GM23248 (cell line): ENCODE data around the gene ZNF222. TPM values are rescaled to one million over a fixed set of nuclear protein-coding genes. Genes with fewer than 3 reads are reported as not detected.
A peak's percentile ranks its signal among the peaks of the same experiment; 100 is the strongest.

ENCODE experiments used
- DNase-seq: peaks from one replicate; pipeline ENCODE4 v3.0.0-alpha.2; 2015
- H2AFZ ChIP-seq: fragments of 200-600 bp; sonication (generic); 2 replicates; pipeline ENCODE4 v1.6.1; 2016; ENCODE audit warnings: antibody characterized with exemption
- H3F3A ChIP-seq: fragments of 200-600 bp; sonication (generic); 2 replicates; pipeline ENCODE4 v1.6.1; 2016; ENCODE audit warnings: mild to moderate bottlenecking, antibody characterized with exemption, mixed run types; ENCODE audit not compliant: insufficient read depth
- H3K27ac ChIP-seq: fragments of 200-600 bp; sonication (generic); 2 replicates; pipeline ENCODE4 v1.5.1; 2016; ENCODE audit warnings: mild to moderate bottlenecking
- H3K27me3 ChIP-seq: fragments of 200-600 bp; sonication (generic); replicated peaks from 2 replicates; pipeline ENCODE4 v1.6.1; 2016; ENCODE audit warnings: mild to moderate bottlenecking; ENCODE audit not compliant: insufficient read depth
- H3K36me3 ChIP-seq: fragments of 200-600 bp; sonication (generic); 2 replicates; pipeline ENCODE4 v1.6.1; 2016; ENCODE audit warnings: low read depth, mild to moderate bottlenecking
- H3K4me1 ChIP-seq: fragments of 200-600 bp; sonication (generic); 2 replicates; pipeline ENCODE4 v1.6.1; 2016; ENCODE audit warnings: mild to moderate bottlenecking; ENCODE audit not compliant: insufficient read depth
- H3K4me2 ChIP-seq: fragments of 200-600 bp; sonication (generic); one replicate; pipeline ENCODE4 v1.6.1; 2016; ENCODE audit warnings: mild to moderate bottlenecking; ENCODE audit not compliant: unreplicated experiment
- H3K4me3 ChIP-seq: fragments of 200-600 bp; sonication (generic); 2 replicates; pipeline ENCODE4 v1.5.1; 2016; ENCODE audit warnings: mild to moderate bottlenecking
- H3K79me2 ChIP-seq: fragments of 200-600 bp; sonication (generic); 2 replicates; pipeline ENCODE4 v1.6.1; 2016; ENCODE audit warnings: mild to moderate bottlenecking; ENCODE audit not compliant: insufficient read depth
- H3K9ac ChIP-seq: fragments of 200-600 bp; sonication (generic); 2 replicates; pipeline ENCODE4 v1.6.1; 2016; ENCODE audit warnings: mild to moderate bottlenecking
- H3K9me2 ChIP-seq: fragments of 200-600 bp; sonication (generic); 2 replicates; pipeline ENCODE4 v1.6.1; 2016; ENCODE audit warnings: mixed run types, mild to moderate bottlenecking, moderate library complexity; ENCODE audit not compliant: insufficient read depth
- H3K9me3 ChIP-seq: fragments of 200-600 bp; sonication (generic); one replicate; pipeline ENCODE4 v1.6.1; 2017; ENCODE audit warnings: low read depth
- H4K20me1 ChIP-seq: fragments of 200-600 bp; sonication (generic); 2 replicates; pipeline ENCODE4 v1.6.0; 2016; ENCODE audit not compliant: insufficient read depth
- EZH2 ChIP-seq: fragments of 200-600 bp; sonication (generic); IDR thresholded peaks from 2 replicates; pipeline ENCODE4 v1.6.1; 2018; ENCODE audit warnings: antibody characterized with exemption, mild to moderate bottlenecking; ENCODE audit not compliant: insufficient read depth, poor library complexity, severe bottlenecking
- EZH2phosphoT487 ChIP-seq: fragments of 200-600 bp; sonication (generic); IDR thresholded peaks from 2 replicates; pipeline ENCODE4 v1.6.1; 2018; ENCODE audit warnings: antibody characterized with exemption, moderate library complexity, mild to moderate bottlenecking, low read depth; ENCODE audit not compliant: insufficient read depth
- whole genome bisulfite sequencing, 2 experiments: methylation state at CpG; one replicate each; pipeline ENCODE4 v1.1.6; 2015 to 2017; ENCODE audit warnings: low lambda C conversion rate in 2 of 2, low coverage in 1 of 2; ENCODE audit errors: missing lambda C conversion rate in 2 of 2; 5-methylcytosine and 5-hydroxymethylcytosine counted together
- in situ Hi-C: fragments of 300-500 bp; cut with MboI; formaldehyde crosslinking; loops from 2 replicates; pipeline ENCODE4 v1.15.0; 2020
- polyA plus RNA-seq: library from polyadenylated mRNA; unstranded; fragments of >200 nt; fragmentation: Nextera tagmentation; extraction: Ambion mirVana; gene quantifications from 2 replicates; pipeline ENCODE4 v1.2.1, GENCODE V29; 2016
- small RNA-seq: library from RNA; depleted of rRNA; stranded (forward); fragments of <200 nt; gene quantifications from one replicate; pipeline ENCODE3, GENCODE V24; 2014; ENCODE audit warnings: low read depth, low replicate concordance
- total RNA-seq: library from RNA; depleted of rRNA; stranded (reverse); fragments of >200 nt; shearing (Covaris generic); gene quantifications from 2 replicates; pipeline ENCODE4 v1.2.3, GENCODE V29; 2014; rRNA removed

Gene ZNF222
- total and polyA plus RNA-seq, 2 experiments from 2014 or later = 3.2 to 6.6 TPM

DNA sequence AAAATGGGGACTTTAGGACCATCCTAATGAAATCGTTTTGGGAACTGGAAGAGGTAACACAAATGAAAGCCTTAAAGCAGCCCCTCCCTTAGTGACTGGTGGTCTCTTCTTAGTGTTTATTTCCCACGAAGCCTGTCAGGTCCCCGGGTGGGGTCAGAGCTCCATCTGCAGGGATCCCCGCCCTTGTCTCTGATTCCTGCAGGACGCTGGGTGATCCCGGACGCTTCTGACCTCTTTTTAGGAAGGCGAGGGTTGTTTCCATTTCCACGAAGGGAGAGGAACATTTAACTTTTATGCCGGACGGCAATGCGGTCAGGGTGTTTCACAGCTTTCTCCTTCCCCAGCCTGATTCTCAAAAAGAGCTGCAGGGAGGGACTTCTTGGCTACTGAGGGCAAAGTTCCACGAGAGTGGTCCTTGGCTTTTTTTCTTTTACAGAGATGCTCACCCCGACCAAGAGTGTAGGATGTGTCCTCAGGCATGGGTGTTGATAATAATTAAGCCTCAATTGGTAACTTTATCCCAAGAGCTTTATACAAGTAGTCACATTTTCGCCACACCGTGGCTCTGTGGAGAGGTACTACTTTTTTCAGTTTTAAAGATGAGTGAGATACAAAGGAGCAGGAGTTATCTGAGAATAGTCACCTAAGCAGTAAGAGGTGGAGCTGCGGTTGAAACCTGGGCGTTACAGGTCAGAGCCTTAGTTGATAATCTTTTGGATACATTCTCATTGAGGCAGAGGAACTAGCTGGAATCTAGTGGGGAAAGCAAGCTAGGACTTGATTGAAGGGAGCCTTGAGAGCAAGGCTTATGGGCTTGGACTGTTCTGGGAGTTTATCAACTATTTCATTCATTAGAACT is 47.6 kb downstream of the ZNF222 start:
- Histone ChIP-seq H3K9me3 (no peaks in the 10 kb centered on the region), H3K9ac (peak overlapping the region; percentile 71), H3K79me2 (peaks cover 46% of the 10 kb centered on the region), H3K4me1 (peaks cover 6% of the 10 kb centered on the region; the same call in 1 of the 2 replicates), H3K4me2 (peak overlapping the region; percentile 96), H3K36me3 (peaks cover 1% of the 10 kb centered on the region; the same call in 1 of the 2 replicates), H3K27me3 (no peaks in the 10 kb centered on the region), H3K4me3 (peak overlapping the region; percentile 95), H3F3A (no peaks in the 10 kb centered on the region), H3K9me2 (no peaks in the 10 kb centered on the region), H3K27ac (no peak overlapping the region), H4K20me1 (no peaks in the 10 kb centered on the region), H2AFZ (peak overlapping the region; percentile 100)
- DNase-seq = peak; percentile 44
- no peak for TF ChIP-seq EZH2phosphoT487
- no peak for TF ChIP-seq EZH2
- 14% methylated on average over 18 of the region's 18 CpGs for WGBS, 2 experiments
- in situ Hi-C loops = no loop called here

DNA sequence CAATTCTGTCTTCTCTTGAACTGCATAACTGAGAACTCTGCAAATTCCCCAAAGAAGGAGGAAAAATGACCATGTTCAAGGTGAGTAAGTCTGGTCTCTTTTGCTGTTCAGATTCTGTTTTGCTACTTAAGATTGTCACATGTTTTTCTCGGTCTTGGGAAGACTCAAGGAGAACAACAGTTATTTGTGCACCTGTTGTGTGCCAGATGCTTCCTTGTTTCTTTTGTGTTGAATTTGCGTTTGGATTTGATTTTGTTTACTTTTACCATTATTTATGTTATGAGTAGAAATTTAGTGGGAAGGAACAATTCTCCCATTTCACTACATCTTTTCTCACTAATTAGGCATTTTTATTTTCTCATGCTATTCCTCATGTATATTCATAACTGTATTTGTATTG is 51.1 kb downstream of the ZNF222 start:
- Histone ChIP-seq H3K9ac (no peak overlapping the region), H3K4me2 (no peak overlapping the region), H2AFZ (no peak overlapping the region), H3K36me3 (peaks cover 6% of the 10 kb centered on the region; the same call in 1 of the 2 replicates), H4K20me1 (no peaks in the 10 kb centered on the region), H3K4me1 (peaks cover 6% of the 10 kb centered on the region; the same call in 1 of the 2 replicates), H3K27me3 (no peaks in the 10 kb centered on the region), H3F3A (no peaks in the 10 kb centered on the region), H3K27ac (no peak overlapping the region), H3K79me2 (peaks cover 46% of the 10 kb centered on the region), H3K4me3 (no peak overlapping the region), H3K9me3 (no peaks in the 10 kb centered on the region), H3K9me2 (no peaks in the 10 kb centered on the region)
- in situ Hi-C loops = no loop called here
- no peak for DNase-seq
- WGBS, 2 experiments = 80% methylated on average over 2 of the region's 2 CpGs
- TF ChIP-seq EZH2 (no peak), EZH2phosphoT487 (no peak)

Small RNAs within 50 kb of the gene (small RNA-seq; reads per million reads assigned to genes)
- gene AC006213.5 = not detected

Other genes starting within 250 kb of the ZNF222 start
- gene KCNN4, start 244.4 kb upstream of the ZNF222 start, total RNA-seq = 8.7 and 13.7 TPM in 2 replicates
- gene KCNN4, start 244.4 kb upstream of the ZNF222 start, polyA plus RNA-seq = 9.4 and 11.9 TPM in 2 replicates
- 0.32 and 0.76 TPM in 2 replicates for gene LYPD5, start 222.9 kb upstream of the ZNF222 start, total RNA-seq
- 1.1 and 1.4 TPM in 2 replicates for gene LYPD5, start 222.9 kb upstream of the ZNF222 start, polyA plus RNA-seq
- gene ZNF283, start 198.1 kb upstream of the ZNF222 start, total RNA-seq = 12.1 and 14.2 TPM in 2 replicates
- 4.6 and 5.4 TPM in 2 replicates for gene ZNF283, start 198.1 kb upstream of the ZNF222 start, polyA plus RNA-seq
- gene ZNF404, start 141.4 kb upstream of the ZNF222 start, total RNA-seq = 4.2 and 4.5 TPM in 2 replicates
- 4.2 and 6.0 TPM in 2 replicates for gene ZNF404, start 141.4 kb upstream of the ZNF222 start, polyA plus RNA-seq
- 8.9 and 13.0 TPM in 2 replicates for gene ZNF45, start 90.1 kb upstream of the ZNF222 start, total RNA-seq
- 7.7 and 8.5 TPM in 2 replicates for gene ZNF45, start 90.1 kb upstream of the ZNF222 start, polyA plus RNA-seq
- gene ZNF221, start 74.2 kb upstream of the ZNF222 start, total RNA-seq = 3.8 and 7.8 TPM in 2 replicates
- 1.6 and 1.9 TPM in 2 replicates for gene ZNF221, start 74.2 kb upstream of the ZNF222 start, polyA plus RNA-seq
- gene ZNF155, start 41.2 kb upstream of the ZNF222 start, total RNA-seq = 6.8 and 13.7 TPM in 2 replicates
- 4.0 and 5.2 TPM in 2 replicates for gene ZNF155, start 41.2 kb upstream of the ZNF222 start, polyA plus RNA-seq
- gene ZNF230, start 22.4 kb upstream of the ZNF222 start, total RNA-seq = 1.9 and 3.9 TPM in 2 replicates
- 2.2 and 2.7 TPM in 2 replicates for gene ZNF230, start 22.4 kb upstream of the ZNF222 start, polyA plus RNA-seq
- 3.5 and 24.0 TPM in 2 replicates for gene ZNF223, start 26.7 kb downstream of the ZNF222 start, total RNA-seq
- 2.8 and 3.5 TPM in 2 replicates for gene ZNF223, start 26.7 kb downstream of the ZNF222 start, polyA plus RNA-seq
- 1.9 and 2.9 TPM in 2 replicates for gene ZNF284, start 46.8 kb downstream of the ZNF222 start, total RNA-seq
- gene ZNF284, start 46.8 kb downstream of the ZNF222 start, polyA plus RNA-seq = 1.9 and 2.0 TPM in 2 replicates
- 15.6 and 19.2 TPM in 2 replicates for gene ZNF224, start 69.0 kb downstream of the ZNF222 start, total RNA-seq
- gene ZNF224, start 69.0 kb downstream of the ZNF222 start, polyA plus RNA-seq = 9.4 and 11.7 TPM in 2 replicates
- gene ZNF225, start 88.0 kb downstream of the ZNF222 start, total RNA-seq = 5.8 and 6.1 TPM in 2 replicates
- 3.2 and 4.3 TPM in 2 replicates for gene ZNF225, start 88.0 kb downstream of the ZNF222 start, polyA plus RNA-seq
- gene ZNF234, start 116.2 kb downstream of the ZNF222 start, total RNA-seq = 6.5 and 8.1 TPM in 2 replicates
- gene ZNF234, start 116.2 kb downstream of the ZNF222 start, polyA plus RNA-seq = 4.7 and 6.2 TPM in 2 replicates
- 20.1 and 32.5 TPM in 2 replicates for gene ZNF226, start 139.7 kb downstream of the ZNF222 start, total RNA-seq
- gene ZNF226, start 139.7 kb downstream of the ZNF222 start, polyA plus RNA-seq = 27.1 and 30.3 TPM in 2 replicates
- 7.6 and 16.1 TPM in 2 replicates for gene ZNF227, start 187.2 kb downstream of the ZNF222 start, total RNA-seq
- 7.5 and 7.8 TPM in 2 replicates for gene ZNF227, start 187.2 kb downstream of the ZNF222 start, polyA plus RNA-seq
- 0.13 and 0.86 TPM in 2 replicates for gene ZNF233, start 234.5 kb downstream of the ZNF222 start, total RNA-seq
- gene ZNF233, start 234.5 kb downstream of the ZNF222 start, polyA plus RNA-seq = 0.61 and 0.80 TPM in 2 replicates